ENCODE results near the gene CD36. TPM values are rescaled to one million over a fixed set of nuclear protein-coding genes. Genes with fewer than 3 reads are reported as not detected.
"Not testable (repeated sequence)": the region's sequence is repeated elsewhere in the genome, so short reads cannot be mapped to it uniquely, and the experiment has no call there.

Gene CD36
- total RNA-seq, 1 donor from 2014 or later: 589 TPM

DNA sequence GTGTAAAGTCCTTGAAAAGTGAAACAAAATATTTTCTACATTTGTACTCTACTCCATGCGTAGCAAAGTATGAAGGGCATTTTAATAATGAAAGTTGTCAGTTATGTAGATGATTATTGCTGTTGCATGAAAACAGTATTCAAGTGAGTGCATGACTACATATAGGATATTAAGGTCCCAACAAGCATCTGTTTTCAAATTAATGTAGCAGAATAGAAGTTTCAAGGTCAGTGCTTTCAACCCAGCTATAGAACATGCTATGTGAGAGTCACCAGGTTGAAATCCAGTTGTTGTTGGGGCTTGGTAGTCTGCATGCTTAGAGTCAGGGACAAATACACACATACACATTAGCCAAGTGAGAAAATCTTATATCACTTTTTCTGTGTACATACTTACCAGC, 14.8 kb downstream of the CD36 start:
- no peak for DNase-seq

- no peak for DNase-seq
Observed at GRCh38 chr7:80654887-80655340, 16.5 kb downstream of the CD36 start.

DNA sequence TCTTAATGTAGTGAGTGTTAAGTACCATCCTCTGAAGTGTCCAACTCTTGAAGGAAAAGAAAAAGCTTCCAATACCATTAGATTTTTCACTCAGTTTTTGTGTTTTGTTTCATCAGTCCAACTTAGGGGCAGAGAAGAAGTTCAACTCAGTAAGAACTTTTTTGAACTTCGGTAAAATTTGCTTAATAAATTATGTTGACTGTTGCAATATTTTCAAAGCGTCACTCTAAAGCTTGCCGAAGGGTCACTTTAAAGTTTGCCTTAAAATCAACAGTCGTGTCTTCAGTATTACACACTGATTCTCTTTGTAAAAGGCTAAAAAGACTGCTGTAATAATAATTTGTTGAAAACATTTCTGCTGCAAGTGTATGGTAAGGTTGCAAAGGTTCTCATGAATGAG, 17.6 kb downstream of the CD36 start:
- DNase-seq: no peak

- peak; percentile 4 for DNase-seq
Observed at GRCh38 chr7:80659120-80660055, 20.9 kb downstream of the CD36 start.

DNA sequence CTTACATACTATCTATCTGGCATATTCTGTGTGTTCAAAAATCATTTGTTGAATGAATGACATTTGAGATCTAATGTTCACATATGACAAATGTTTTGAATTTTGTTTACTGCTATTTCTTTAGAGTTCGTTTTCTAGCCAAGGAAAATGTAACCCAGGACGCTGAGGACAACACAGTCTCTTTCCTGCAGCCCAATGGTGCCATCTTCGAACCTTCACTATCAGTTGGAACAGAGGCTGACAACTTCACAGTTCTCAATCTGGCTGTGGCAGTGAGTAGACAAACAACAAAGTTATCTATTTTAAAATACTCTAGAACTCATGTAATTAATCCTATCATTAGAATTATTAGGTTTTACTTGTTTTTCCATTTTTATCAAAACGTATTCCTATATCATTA, 22.5 kb downstream of the CD36 start:
- DNase-seq: no peak

DNA sequence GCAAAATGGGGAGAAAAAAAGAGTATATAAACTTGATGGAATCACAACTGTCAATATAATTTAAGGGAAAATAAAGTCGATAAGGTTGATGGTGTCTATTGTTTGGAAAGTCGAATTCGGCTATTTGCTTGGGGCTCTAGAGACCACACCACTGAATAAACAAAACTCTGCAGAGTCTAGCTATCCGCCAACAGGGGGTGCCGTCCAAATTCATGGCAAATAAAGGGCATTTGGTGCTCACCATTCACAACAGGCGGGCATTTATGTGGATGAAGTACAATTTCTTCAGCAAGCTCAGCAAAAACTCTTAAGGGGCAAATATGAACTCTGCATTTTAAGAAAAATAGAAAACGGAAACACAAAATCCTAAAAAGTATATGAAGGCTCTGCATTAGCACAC, 23.3 kb downstream of the CD36 start:
- DNase-seq: no peak

- no peak for DNase-seq
Observed at GRCh38 chr7:80662252-80662651, 23.8 kb downstream of the CD36 start.

- DNase-seq: no peak
Observed at GRCh38 chr7:80665526-80665925, 27.1 kb downstream of the CD36 start.

GRCh38 chr7:80666376-80666775, 27.9 kb downstream of the CD36 start:
- DNase-seq: no peak

DNA sequence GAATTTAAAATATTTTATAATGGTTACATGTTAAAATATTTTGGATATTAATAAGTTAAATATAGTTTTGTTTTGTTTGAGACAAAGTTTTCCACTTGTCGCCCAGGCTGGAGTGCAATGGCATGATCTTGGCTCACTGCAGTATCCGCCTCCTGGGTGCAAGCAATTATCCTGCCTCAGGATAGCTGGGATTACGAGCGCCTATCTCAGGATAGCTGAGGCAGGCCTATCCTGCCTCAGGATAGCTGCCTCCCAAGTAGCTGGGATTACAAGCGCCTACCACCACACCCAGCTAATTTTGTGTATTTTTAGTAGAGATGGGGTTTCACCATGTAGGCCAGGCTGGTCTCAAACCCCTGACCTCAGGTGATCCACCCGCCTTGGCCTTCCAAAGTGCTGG, 30.9 kb downstream of the CD36 start:
- not testable (repeated sequence) for DNase-seq

DNA sequence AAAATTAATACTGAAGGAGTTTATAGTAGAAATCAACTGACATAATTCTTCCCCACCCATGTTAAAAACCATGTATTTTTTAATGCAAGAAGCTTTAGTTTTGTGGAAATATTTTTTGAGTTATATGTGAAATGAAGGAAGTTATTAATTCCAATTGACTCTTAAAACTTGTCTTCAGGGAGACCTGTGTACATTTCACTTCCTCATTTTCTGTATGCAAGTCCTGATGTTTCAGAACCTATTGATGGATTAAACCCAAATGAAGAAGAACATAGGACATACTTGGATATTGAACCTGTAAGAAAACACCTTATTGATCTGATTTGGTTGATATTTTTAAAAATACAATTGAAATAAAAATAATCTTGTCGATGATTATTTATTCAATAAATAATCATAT, 33.3 kb downstream of the CD36 start:
- no peak for DNase-seq

- no peak for DNase-seq
Observed at GRCh38 chr7:80675090-80675489, 36.6 kb downstream of the CD36 start.

- DNase-seq: no peak
Observed at GRCh38 chr7:80676404-80676803, 38.0 kb downstream of the CD36 start.

DNA sequence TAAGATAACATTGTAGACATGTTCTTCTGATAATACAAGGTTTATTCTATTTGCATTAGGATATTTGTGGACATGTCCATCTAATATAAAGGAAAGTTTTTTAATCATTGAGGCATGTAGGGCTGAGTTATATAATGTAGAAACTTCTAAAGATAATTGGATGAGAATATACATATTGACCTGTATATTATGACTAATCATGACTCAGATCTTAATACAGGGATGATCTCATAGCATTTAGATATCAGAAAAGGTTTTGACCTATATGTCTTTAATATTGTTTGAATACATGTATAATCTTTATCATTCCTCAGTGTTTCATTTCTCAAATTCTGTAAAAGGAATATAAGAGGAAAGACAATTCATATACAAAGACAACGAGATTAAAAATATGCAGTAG, 39.2 kb downstream of the CD36 start:
- no peak for DNase-seq

GRCh38 chr7:80678707-80679106, 40.3 kb downstream of the CD36 start:
- DNase-seq: no peak

DNA sequence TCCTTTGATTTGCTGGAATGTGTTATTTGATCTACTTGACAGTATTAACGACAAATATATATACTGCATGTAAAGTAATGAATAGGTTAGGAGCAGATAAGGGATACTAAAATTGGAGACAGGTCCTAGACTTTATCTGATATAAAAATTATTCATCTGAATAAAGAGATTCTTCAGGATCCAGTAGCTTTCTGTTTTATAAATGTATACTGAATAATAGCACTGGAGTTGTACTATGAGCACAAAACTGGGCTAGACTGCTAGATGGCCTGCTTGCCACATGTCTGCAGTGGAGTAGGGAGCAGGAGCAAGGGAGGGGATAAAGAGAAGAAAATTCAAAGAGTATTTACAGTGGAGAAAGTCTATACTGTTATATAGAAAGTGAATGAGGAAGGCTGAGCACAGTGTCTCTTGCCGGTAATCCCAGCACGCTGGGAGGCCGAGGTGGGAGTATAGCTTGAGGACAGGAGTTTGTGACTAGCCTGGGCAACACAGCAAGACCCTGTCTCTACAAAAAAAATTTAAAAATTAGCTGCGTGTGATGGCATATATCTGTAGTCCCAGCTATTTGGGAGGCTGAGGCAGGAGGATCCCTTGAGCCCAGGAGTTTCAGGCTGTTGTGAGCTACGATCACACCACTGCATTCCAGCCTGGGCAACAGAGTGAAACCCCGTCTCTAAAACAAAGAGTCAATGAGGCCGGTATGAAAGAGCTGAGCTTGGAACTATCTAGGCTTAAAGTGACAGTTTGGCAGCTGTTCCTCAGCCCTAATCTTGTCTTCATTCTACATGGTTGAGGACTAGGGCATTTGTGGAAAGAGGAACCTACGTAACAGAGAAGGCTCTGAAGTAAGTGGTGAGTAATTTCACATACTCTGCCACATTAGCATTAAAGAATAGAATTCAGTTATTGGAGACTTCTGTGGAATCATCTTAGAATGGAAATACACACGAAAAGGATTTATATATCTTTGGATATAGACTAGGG, 41.8 kb downstream of the CD36 start:
- DNase-seq: no peak

GRCh38 chr7:80681272-80681885, 42.9 kb downstream of the CD36 start:
- DNase-seq: no peak

DNA sequence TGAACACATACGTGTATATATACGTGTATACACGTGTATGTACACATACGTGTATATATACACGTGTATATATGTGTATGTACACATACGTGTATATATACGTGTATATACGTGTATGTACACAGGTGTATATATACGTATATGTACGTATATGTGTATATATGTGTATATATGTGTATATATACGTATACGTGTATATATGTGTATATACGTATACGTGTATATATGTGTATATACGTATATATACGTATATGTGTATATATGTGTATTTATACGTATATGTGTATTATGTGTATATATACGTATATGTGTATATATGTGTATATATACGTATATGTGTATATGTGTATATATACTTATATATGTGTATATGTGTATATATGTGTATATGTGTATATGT, 44.3 kb downstream of the CD36 start:
- DNase-seq: no peak

DNA sequence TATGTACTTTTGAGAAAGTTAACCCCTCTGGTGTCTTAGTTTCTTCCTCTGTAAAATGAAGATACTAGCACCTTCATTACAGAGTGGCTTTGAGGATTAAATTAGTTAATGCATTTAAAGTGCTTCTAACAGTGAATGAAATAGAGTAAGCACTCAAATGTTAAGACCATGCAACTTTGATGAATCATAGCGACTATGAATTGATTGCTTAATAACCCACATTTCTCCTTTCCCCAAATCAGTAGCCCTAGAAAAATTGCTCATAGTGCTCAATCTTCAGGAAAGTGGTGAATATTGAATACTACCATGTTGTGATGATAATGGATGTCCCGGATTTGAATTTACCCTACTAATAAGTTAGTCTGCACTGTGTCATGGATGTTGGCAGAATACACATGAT, 48.1 kb downstream of the CD36 start:
- no peak for DNase-seq

- peak; percentile 56 for DNase-seq
Observed at GRCh38 chr7:80699045-80699638, 60.7 kb downstream of the CD36 start.

GRCh38 chr7:80699721-80700256, 61.3 kb downstream of the CD36 start:
- no peak for DNase-seq

DNA sequence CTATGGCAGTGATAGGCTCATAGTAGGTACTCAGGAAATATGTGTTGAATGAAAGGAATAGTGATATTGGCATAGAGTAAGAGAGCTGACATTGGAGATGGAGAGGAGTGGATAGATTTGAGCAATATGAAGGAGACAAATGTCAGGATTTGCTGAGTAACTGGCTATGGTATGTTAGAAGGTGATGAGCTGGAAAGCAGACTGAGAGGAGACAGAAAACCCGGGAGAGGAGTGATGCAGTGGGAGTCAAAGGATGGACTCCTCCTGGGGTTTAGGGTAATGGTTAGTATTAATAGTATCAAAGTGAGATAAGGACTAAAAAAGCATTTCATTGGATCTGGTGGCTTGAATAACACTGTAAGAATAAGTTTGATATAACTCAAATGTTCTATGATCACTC, 64.8 kb downstream of the CD36 start:
- no peak for DNase-seq

Measured in skin of body (tissue), 2 donors.